HUES48 (cell line): ENCODE measurements around the gene BCAS3.
A peak's percentile ranks its signal among the peaks of the same experiment; 100 is the strongest.

Experiments
- H3K27ac ChIP-seq: one replicate; pipeline ENCODE4 v1.7.0; 2013; ENCODE audit warnings: low read depth, low read length, inconsistent platforms
- H3K27me3 ChIP-seq: 2 replicates; pipeline ENCODE4 v1.6.1; 2013; ENCODE audit warnings: mild to moderate bottlenecking, low read length; ENCODE audit not compliant: control insufficient read depth, insufficient read depth
- H3K36me3 ChIP-seq: 2 replicates; pipeline ENCODE4 v1.6.1; 2013; ENCODE audit warnings: low read length; ENCODE audit not compliant: control insufficient read depth, insufficient read depth
- H3K4me1 ChIP-seq: 2 replicates; pipeline ENCODE4 v1.6.1; 2013; ENCODE audit warnings: mild to moderate bottlenecking, low read length; ENCODE audit not compliant: control insufficient read depth, insufficient read depth
- H3K4me3 ChIP-seq: 2 replicates; pipeline ENCODE4 v1.5.1; 2013; ENCODE audit warnings: mild to moderate bottlenecking, low read depth, low read length
- H3K9ac ChIP-seq: 2 replicates; pipeline ENCODE4 v1.6.1; 2013; ENCODE audit warnings: mild to moderate bottlenecking, low read depth, low read length, moderate library complexity
- H3K9me3 ChIP-seq: 2 replicates; pipeline ENCODE4 v1.6.1; 2013; ENCODE audit warnings: low read length; ENCODE audit not compliant: control insufficient read depth, insufficient read depth

BCAS3 gene

GRCh38 chr17:61122326-61122913 is 444.8 kb downstream of the BCAS3 start:
- H3K9ac ChIP-seq, result no peak overlapping the region
- H3K4me3 ChIP-seq, result no peak overlapping the region
- peaks cover 11% of the 10 kb centered on the region; the same call in 1 of the 2 replicates for H3K4me1 ChIP-seq
- no peaks in the 10 kb centered on the region for H3K9me3 ChIP-seq
- peak overlapping the region; percentile 40 for H3K27ac ChIP-seq
- H3K36me3 ChIP-seq, result no peaks in the 10 kb centered on the region
- H3K27me3 ChIP-seq, result no peaks in the 10 kb centered on the region

- no peaks in the 10 kb centered on the region for H3K9me3 ChIP-seq
- peaks cover 6% of the 10 kb centered on the region; the same call in 1 of the 2 replicates for H3K4me1 ChIP-seq
- H3K27ac ChIP-seq, result no peak overlapping the region
- no peak overlapping the region for H3K9ac ChIP-seq
- no peaks in the 10 kb centered on the region for H3K36me3 ChIP-seq
- no peaks in the 10 kb centered on the region for H3K27me3 ChIP-seq
- H3K4me3 ChIP-seq, result no peak overlapping the region
Measured at GRCh38 chr17:61124562-61124961, 446.9 kb downstream of the BCAS3 start.

- Histone ChIP-seq H3K36me3 (no peaks in the 10 kb centered on the region), H3K27me3 (no peaks in the 10 kb centered on the region), H3K4me1 (peaks cover 6% of the 10 kb centered on the region; the same call in 1 of the 2 replicates), H3K4me3 (no peak overlapping the region), H3K27ac (no peak overlapping the region), H3K9ac (no peak overlapping the region), H3K9me3 (no peaks in the 10 kb centered on the region)
Measured at GRCh38 chr17:61126473-61127249, 449.0 kb downstream of the BCAS3 start.

- Histone ChIP-seq H3K27ac (no peak overlapping the region), H3K4me3 (no peak overlapping the region), H3K9me3 (no peaks in the 10 kb centered on the region), H3K27me3 (no peaks in the 10 kb centered on the region), H3K4me1 (no peaks in the 10 kb centered on the region), H3K9ac (no peak overlapping the region), H3K36me3 (no peaks in the 10 kb centered on the region)
Measured at GRCh38 chr17:61127960-61128359, 450.3 kb downstream of the BCAS3 start.

- Histone ChIP-seq H3K9ac (no peak overlapping the region), H3K4me1 (no peaks in the 10 kb centered on the region), H3K27me3 (no peaks in the 10 kb centered on the region), H3K27ac (no peak overlapping the region), H3K9me3 (no peaks in the 10 kb centered on the region), H3K4me3 (no peak overlapping the region), H3K36me3 (no peaks in the 10 kb centered on the region)
Measured at GRCh38 chr17:61128661-61129115, 451.0 kb downstream of the BCAS3 start.

- H3K36me3 ChIP-seq, result no peaks in the 10 kb centered on the region
- no peak overlapping the region for H3K27ac ChIP-seq
- no peaks in the 10 kb centered on the region for H3K9me3 ChIP-seq
- no peaks in the 10 kb centered on the region for H3K27me3 ChIP-seq
- H3K4me3 ChIP-seq, result no peak overlapping the region
- H3K4me1 ChIP-seq, result no peaks in the 10 kb centered on the region
- no peak overlapping the region for H3K9ac ChIP-seq
Measured at GRCh38 chr17:61129267-61130254, 451.9 kb downstream of the BCAS3 start.

GRCh38 chr17:61130330-61130729 is 452.7 kb downstream of the BCAS3 start:
- Histone ChIP-seq H3K27me3 (no peaks in the 10 kb centered on the region), H3K9ac (no peak overlapping the region), H3K9me3 (no peaks in the 10 kb centered on the region), H3K27ac (no peak overlapping the region), H3K36me3 (no peaks in the 10 kb centered on the region), H3K4me3 (no peak overlapping the region), H3K4me1 (no peaks in the 10 kb centered on the region)

GRCh38 chr17:61131585-61131984 is 453.9 kb downstream of the BCAS3 start:
- Histone ChIP-seq H3K9ac (no peak overlapping the region), H3K4me3 (no peak overlapping the region), H3K27ac (no peak overlapping the region), H3K4me1 (no peaks in the 10 kb centered on the region), H3K27me3 (no peaks in the 10 kb centered on the region), H3K36me3 (no peaks in the 10 kb centered on the region), H3K9me3 (no peaks in the 10 kb centered on the region)

- no peaks in the 10 kb centered on the region for H3K9me3 ChIP-seq
- H3K27me3 ChIP-seq, result no peaks in the 10 kb centered on the region
- H3K27ac ChIP-seq, result no peak overlapping the region
- no peak overlapping the region for H3K4me3 ChIP-seq
- no peaks in the 10 kb centered on the region for H3K36me3 ChIP-seq
- no peaks in the 10 kb centered on the region for H3K4me1 ChIP-seq
- no peak overlapping the region for H3K9ac ChIP-seq
Measured at GRCh38 chr17:61132524-61132923, 454.9 kb downstream of the BCAS3 start.

GRCh38 chr17:61133853-61134252 is 456.2 kb downstream of the BCAS3 start:
- no peak overlapping the region for H3K27ac ChIP-seq
- H3K27me3 ChIP-seq, result no peaks in the 10 kb centered on the region
- no peak overlapping the region for H3K9ac ChIP-seq

More at GRCh38 chr17:61133853-61134252, 456.2 kb downstream of the BCAS3 start:
- H3K9me3 ChIP-seq, result no peaks in the 10 kb centered on the region
- H3K4me3 ChIP-seq, result no peak overlapping the region
- no peaks in the 10 kb centered on the region for H3K4me1 ChIP-seq
- no peaks in the 10 kb centered on the region for H3K36me3 ChIP-seq
